Type B pancreatic cell (in vitro differentiated cells): ENCODE measurements around the gene SPATA16. TPM values are rescaled to one million over a fixed set of nuclear protein-coding genes. Genes with fewer than 3 reads are reported as not detected.
A peak's percentile ranks its signal among the peaks of the same experiment; 100 is the strongest.

Source experiments
- DNase-seq: peaks from one replicate; pipeline ENCODE4 v3.0.0; 2021; ENCODE audit warnings: mixed read lengths; ENCODE audit not compliant: unreplicated experiment; ENCODE audit errors: extremely low spot score
- H3K27ac Mint-ChIP-seq: 2 replicates; pipeline ENCODE4 v1.8.0; 2021; ENCODE audit warnings: mild to moderate bottlenecking, mixed read lengths
- H3K27me3 Mint-ChIP-seq: 2 replicates; pipeline ENCODE4 v1.8.0; 2021; ENCODE audit warnings: mixed read lengths
- H3K36me3 Mint-ChIP-seq: 2 replicates; pipeline ENCODE4 v1.8.0; 2021; ENCODE audit warnings: mixed read lengths
- H3K4me1 Mint-ChIP-seq: one replicate; pipeline ENCODE4 v1.8.0; 2021; ENCODE audit warnings: mixed read lengths; ENCODE audit not compliant: unreplicated experiment
- H3K4me3 Mint-ChIP-seq: 2 replicates; pipeline ENCODE4 v1.8.0; 2021; ENCODE audit warnings: mild to moderate bottlenecking, mixed read lengths
- H3K9me3 Mint-ChIP-seq: 2 replicates; pipeline ENCODE4 v1.8.0; 2021; ENCODE audit warnings: mixed read lengths
- CTCF ChIP-seq: fragments of 200-600 bp; sonication (generic); conservative IDR thresholded peaks from 2 replicates; pipeline ENCODE4 v1.5.0; 2021; ENCODE audit warnings: antibody characterized with exemption, mild to moderate bottlenecking
- total RNA-seq: library from RNA; stranded (reverse); gene quantifications from 2 replicates; pipeline ENCODE4 v1.2.1, GENCODE V29; 2021; ENCODE audit warnings: low replicate concordance

The SPATA16 gene
- total RNA-seq, 1 donor from 2014 or later: not detected

GRCh38 chr3:172989373-172989772 lies 151.7 kb downstream of the SPATA16 start:
- Mint-ChIP-seq H3K9me3 (no peaks in the 10 kb centered on the region), H3K27me3 (peaks cover 8% of the 10 kb centered on the region), H3K4me1 (peaks cover 4% of the 10 kb centered on the region), H3K27ac (no peak overlapping the region), H3K4me3 (no peak overlapping the region), H3K36me3 (no peaks in the 10 kb centered on the region)
- DNase-seq: no peak
- TF ChIP-seq CTCF: no peak

GRCh38 chr3:172987273-172987672 lies 153.8 kb downstream of the SPATA16 start:
- no peak overlapping the region for H3K4me3 Mint-ChIP-seq
- H3K36me3 Mint-ChIP-seq: no peaks in the 10 kb centered on the region
- peaks cover 4% of the 10 kb centered on the region for H3K27me3 Mint-ChIP-seq
- no peaks in the 10 kb centered on the region for H3K9me3 Mint-ChIP-seq
- H3K4me1 Mint-ChIP-seq: peaks cover 4% of the 10 kb centered on the region
- no peak for DNase-seq
- no peak overlapping the region for H3K27ac Mint-ChIP-seq
- TF ChIP-seq CTCF: peak; percentile 45

GRCh38 chr3:172984914-172985313 lies 156.1 kb downstream of the SPATA16 start:
- no peaks in the 10 kb centered on the region for H3K4me1 Mint-ChIP-seq
- H3K36me3 Mint-ChIP-seq: no peaks in the 10 kb centered on the region
- H3K9me3 Mint-ChIP-seq: no peaks in the 10 kb centered on the region
- H3K27me3 Mint-ChIP-seq: peaks cover 4% of the 10 kb centered on the region
- no peak overlapping the region for H3K27ac Mint-ChIP-seq
- DNase-seq: no peak
- no peak overlapping the region for H3K4me3 Mint-ChIP-seq
- no peak for TF ChIP-seq CTCF

GRCh38 chr3:172982736-172983364 lies 158.2 kb downstream of the SPATA16 start:
- Mint-ChIP-seq H3K9me3 (no peaks in the 10 kb centered on the region), H3K4me1 (no peaks in the 10 kb centered on the region), H3K27ac (no peak overlapping the region), H3K4me3 (no peak overlapping the region), H3K36me3 (no peaks in the 10 kb centered on the region), H3K27me3 (peaks cover 4% of the 10 kb centered on the region)
- DNase-seq: no peak
- TF ChIP-seq CTCF: peak; percentile 43

- Mint-ChIP-seq H3K27me3 (peaks cover 4% of the 10 kb centered on the region), H3K9me3 (no peaks in the 10 kb centered on the region), H3K27ac (no peak overlapping the region), H3K4me1 (no peaks in the 10 kb centered on the region), H3K36me3 (no peaks in the 10 kb centered on the region), H3K4me3 (no peak overlapping the region)
- TF ChIP-seq CTCF: no peak
- no peak for DNase-seq
These were observed 159.5 kb downstream of the SPATA16 start for GRCh38 chr3:172981407-172981983.
